ENCODE data around the gene DNTTIP2.

DNA sequence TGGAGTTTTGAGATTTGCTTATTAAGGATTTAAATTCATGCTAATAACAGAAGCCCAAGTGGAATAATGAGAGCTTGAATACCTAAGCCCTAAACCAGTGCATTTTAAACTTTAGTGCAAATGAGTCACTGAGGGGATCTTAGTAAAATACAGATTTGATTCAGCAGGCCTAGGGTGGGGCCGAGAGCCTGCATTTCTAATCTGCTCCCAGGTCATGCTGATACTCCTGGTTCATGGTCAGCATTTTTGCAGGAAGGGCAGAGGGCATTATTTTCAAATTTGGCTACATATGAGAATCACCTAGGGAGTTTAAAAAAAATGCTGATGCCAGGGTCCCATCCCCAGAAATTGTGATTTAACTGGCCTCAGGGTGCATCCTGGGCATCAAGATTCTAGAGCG, 39.3 kb downstream of the DNTTIP2 start:
- TF ChIP-seq, protein P1, sequence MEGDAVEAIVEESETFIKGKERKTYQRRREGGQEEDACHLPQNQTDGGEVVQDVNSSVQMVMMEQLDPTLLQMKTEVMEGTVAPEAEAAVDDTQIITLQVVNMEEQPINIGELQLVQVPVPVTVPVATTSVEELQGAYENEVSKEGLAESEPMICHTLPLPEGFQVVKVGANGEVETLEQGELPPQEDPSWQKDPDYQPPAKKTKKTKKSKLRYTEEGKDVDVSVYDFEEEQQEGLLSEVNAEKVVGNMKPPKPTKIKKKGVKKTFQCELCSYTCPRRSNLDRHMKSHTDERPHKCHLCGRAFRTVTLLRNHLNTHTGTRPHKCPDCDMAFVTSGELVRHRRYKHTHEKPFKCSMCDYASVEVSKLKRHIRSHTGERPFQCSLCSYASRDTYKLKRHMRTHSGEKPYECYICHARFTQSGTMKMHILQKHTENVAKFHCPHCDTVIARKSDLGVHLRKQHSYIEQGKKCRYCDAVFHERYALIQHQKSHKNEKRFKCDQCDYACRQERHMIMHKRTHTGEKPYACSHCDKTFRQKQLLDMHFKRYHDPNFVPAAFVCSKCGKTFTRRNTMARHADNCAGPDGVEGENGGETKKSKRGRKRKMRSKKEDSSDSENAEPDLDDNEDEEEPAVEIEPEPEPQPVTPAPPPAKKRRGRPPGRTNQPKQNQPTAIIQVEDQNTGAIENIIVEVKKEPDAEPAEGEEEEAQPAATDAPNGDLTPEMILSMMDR (IDR thresholded peaks at IDR 0.05): no peak
- TF ChIP-seq POLR2AphosphoS5 (IDR thresholded peaks at IDR 0.05) (no peak), POLR2A (IDR thresholded peaks at IDR 0.05) (no peak)

Measured in stomach (tissue), 4 donors.